Measurements from ENCODE around the gene LRRC75B. TPM values are rescaled to one million over a fixed set of nuclear protein-coding genes. Genes with fewer than 3 reads are reported as not detected.
"Not testable (repeated sequence)": the region's sequence is repeated elsewhere in the genome, so short reads cannot be mapped to it uniquely, and the experiment has no call there.

LRRC75B gene
- total RNA-seq, 1 donor from 2014 or later = 10.3 TPM

DNA sequence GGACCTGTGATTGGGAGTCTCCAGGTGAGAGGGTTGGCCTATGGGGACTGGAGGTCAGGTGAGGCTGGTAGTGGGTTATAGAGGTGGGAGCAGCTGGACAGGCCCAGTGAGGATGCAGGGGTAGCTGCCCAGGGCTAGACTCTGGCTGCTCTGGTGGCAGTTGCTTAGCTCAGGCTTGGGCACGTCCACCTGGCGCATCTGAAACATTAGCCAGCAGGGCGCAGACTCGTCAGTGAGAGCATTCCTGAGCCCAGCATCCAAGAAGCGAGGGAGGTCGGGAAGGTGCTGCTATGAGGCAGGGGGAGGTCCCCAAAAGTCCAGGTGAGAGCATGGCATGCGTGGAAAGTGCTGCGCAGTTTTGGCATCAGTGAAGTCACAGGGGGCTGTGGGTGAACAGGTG, 6.6 kb upstream of the LRRC75B start:
- Mint-ChIP-seq H3K27ac (ENCODE audit: unreplicated experiment) (no peak overlapping the region), H3K4me3 (ENCODE audit: unreplicated experiment) (no peak overlapping the region), H3K36me3 (ENCODE audit: unreplicated experiment) (no peaks in the 10 kb centered on the region), H3K9me3 (ENCODE audit: unreplicated experiment) (no peaks in the 10 kb centered on the region), H3K27me3 (ENCODE audit: unreplicated experiment) (no peaks in the 10 kb centered on the region), H3K4me1 (ENCODE audit: unreplicated experiment) (peaks cover 8% of the 10 kb centered on the region)
- DNase-seq (ENCODE audit: extremely low spot score, unreplicated experiment) = no peak
- no peak for TF ChIP-seq CTCF (IDR thresholded peaks at IDR 0.05)

DNA sequence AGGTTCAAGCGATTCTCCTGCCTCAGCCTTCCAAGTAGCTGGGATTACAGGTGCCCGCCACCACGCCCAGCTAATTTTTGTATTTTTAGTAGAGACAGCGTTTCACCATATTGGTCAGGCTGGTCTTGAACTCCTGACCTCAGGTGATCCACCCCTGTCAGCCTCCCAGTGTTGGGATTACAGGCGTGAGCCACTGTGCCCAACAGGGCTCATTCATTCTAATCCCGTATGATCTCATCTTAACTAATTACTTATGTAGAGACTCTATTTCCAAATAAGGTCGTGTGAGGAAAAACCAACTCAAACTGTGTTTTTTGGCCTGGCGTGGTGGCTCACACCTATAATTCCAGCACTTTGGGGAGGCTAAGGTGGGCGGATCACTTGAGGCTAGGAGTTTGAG, 4.2 kb upstream of the LRRC75B start:
- H3K27me3 Mint-ChIP-seq (ENCODE audit: unreplicated experiment); H3K9me3 Mint-ChIP-seq (ENCODE audit: unreplicated experiment); H3K27ac Mint-ChIP-seq (ENCODE audit: unreplicated experiment); H3K4me1 Mint-ChIP-seq (ENCODE audit: unreplicated experiment); H3K4me3 Mint-ChIP-seq (ENCODE audit: unreplicated experiment); DNase-seq (ENCODE audit: extremely low spot score, unreplicated experiment); H3K36me3 Mint-ChIP-seq (ENCODE audit: unreplicated experiment): not testable (repeated sequence)

GRCh38 chr22:24595863-24596262, 3.0 kb upstream of the LRRC75B start:
- no peaks in the 10 kb centered on the region for H3K9me3 Mint-ChIP-seq (ENCODE audit: unreplicated experiment)
- DNase-seq (ENCODE audit: extremely low spot score, unreplicated experiment) = no peak
- H3K27me3 Mint-ChIP-seq (ENCODE audit: unreplicated experiment) = no peaks in the 10 kb centered on the region

DNA sequence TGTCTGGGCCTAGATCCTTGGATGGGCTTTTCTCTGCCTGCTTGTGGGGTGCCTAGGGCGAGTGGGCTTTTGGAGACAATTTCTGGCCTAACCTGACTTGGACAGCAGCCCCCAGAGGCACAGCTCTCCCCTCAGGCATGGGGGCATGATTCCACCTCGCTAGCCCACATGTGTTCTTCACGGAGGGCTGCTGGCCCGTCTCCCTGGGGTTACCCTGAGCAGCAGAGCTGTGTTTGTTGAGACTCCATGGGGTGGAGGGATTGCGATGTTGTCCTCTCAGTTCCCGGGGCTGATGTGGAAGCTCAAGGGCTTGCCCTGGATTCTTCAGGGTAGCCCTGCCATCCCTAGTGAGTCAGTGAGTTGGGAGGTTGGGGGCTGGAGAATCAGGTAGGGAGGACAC, 2.4 kb upstream of the LRRC75B start:
- H3K27ac Mint-ChIP-seq (ENCODE audit: unreplicated experiment) = no peak overlapping the region
- H3K9me3 Mint-ChIP-seq (ENCODE audit: unreplicated experiment) = no peaks in the 10 kb centered on the region
- H3K4me1 Mint-ChIP-seq (ENCODE audit: unreplicated experiment) = peaks cover 7% of the 10 kb centered on the region
- no peaks in the 10 kb centered on the region for H3K36me3 Mint-ChIP-seq (ENCODE audit: unreplicated experiment)
- no peak for DNase-seq (ENCODE audit: extremely low spot score, unreplicated experiment)
- no peak for TF ChIP-seq CTCF (IDR thresholded peaks at IDR 0.05)
- no peaks in the 10 kb centered on the region for H3K27me3 Mint-ChIP-seq (ENCODE audit: unreplicated experiment)
- no peak overlapping the region for H3K4me3 Mint-ChIP-seq (ENCODE audit: unreplicated experiment)

More at GRCh38 chr22:24595863-24596262, 3.0 kb upstream of the LRRC75B start:
- Mint-ChIP-seq H3K36me3 (ENCODE audit: unreplicated experiment) (no peaks in the 10 kb centered on the region), H3K27ac (ENCODE audit: unreplicated experiment) (no peak overlapping the region), H3K4me3 (ENCODE audit: unreplicated experiment) (no peak overlapping the region), H3K4me1 (ENCODE audit: unreplicated experiment) (peaks cover 7% of the 10 kb centered on the region)
- TF ChIP-seq CTCF (IDR thresholded peaks at IDR 0.05) = no peak

DNA sequence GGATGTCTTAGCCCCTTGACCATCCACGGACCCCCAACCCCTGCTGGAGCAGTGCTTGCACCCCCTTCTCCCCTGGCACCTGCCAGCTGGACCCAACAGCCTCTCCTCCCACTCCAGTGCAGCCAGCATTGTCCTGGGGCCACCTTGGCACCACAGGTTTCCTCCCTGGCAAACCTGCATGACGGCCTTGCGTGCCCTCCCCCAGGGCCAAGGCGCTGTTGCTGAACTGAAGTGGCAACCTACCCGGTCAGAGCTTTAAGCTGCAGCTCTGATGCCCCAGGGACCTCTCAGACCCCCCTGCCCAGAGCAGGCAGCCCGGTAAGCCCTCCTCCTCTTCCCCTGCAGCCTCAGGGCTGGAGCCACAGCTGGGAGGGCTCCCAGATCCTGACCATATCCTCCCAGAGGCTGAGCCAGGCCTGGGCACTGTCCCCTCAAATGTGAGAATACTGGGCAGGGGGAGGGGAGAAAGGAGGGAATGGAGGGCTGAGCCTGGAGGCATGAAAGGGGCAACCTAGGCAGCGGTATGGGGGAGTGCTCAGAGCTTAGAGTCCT, 1.8 kb upstream of the LRRC75B start:
- Mint-ChIP-seq H3K27ac (ENCODE audit: unreplicated experiment) (no peak overlapping the region), H3K9me3 (ENCODE audit: unreplicated experiment) (no peaks in the 10 kb centered on the region), H3K4me3 (ENCODE audit: unreplicated experiment) (no peak overlapping the region), H3K27me3 (ENCODE audit: unreplicated experiment) (no peaks in the 10 kb centered on the region), H3K36me3 (ENCODE audit: unreplicated experiment) (no peaks in the 10 kb centered on the region), H3K4me1 (ENCODE audit: unreplicated experiment) (peaks cover 7% of the 10 kb centered on the region)
- DNase-seq (ENCODE audit: extremely low spot score, unreplicated experiment) = no peak
- no peak for TF ChIP-seq CTCF (IDR thresholded peaks at IDR 0.05)
